Right ventricle myocardium inferior (tissue), 1 donor: ENCODE data around the gene PARP8. TPM values are rescaled to one million over a fixed set of nuclear protein-coding genes. Genes with fewer than 3 reads are reported as not detected.
"Not testable (repeated sequence)": the region's sequence is repeated elsewhere in the genome, so short reads cannot be mapped to it uniquely, and the experiment has no call there.

ENCODE experiments used
- ATAC-seq: fragments of 200-7000 bp; cut with Tn5 transposase; one replicate; pipeline ENCODE4 v1.9.1; 2020; ENCODE audit warnings: mild to moderate bottlenecking, moderate library complexity
- DNase-seq: peaks from one replicate; pipeline ENCODE4 v3.0.0; 2021; ENCODE audit errors: missing footprints
- intact Hi-C: fragments of 100-400 bp; cut with DNase I; formaldehyde crosslinking; loops from one replicate; pipeline ENCODE4 v1.11.0; 2022
- total RNA-seq: library from RNA; stranded (reverse); fragmentation: NEBNext Ultra II Directional; extraction: Animal tissue kit (Norgen Biotek cat#: 25700); gene quantifications from one replicate; pipeline ENCODE4 v1.2.1, GENCODE V29; 2021
- donor health status: DM: no; HTN: yes; CAD: no; lungs with severe emphysema.

PARP8 gene
- total RNA-seq, 1 donor from 2014 or later, result 7.7 TPM

DNA sequence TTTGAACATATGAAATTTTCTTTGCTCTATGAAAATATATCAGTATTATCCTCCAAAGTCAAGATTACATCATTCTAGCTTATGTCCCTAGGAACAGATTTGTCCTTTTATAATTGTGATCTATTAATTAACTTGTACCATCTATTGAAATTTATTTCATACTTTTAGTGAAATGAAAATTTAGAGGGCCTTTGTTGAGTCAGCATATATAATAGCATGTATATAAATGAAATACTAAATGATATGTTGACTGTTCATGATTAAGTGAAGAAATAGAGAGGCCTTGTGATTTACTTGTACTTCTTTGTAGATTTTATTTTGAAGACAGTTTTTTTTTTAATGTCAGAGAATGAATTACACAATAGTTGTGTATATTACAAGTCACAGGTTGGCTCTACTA lies 86.4 kb downstream of the PARP8 start:
- intact Hi-C loops, result no loop called here
- DNase-seq (no peak), ATAC-seq (no peak)

DNA sequence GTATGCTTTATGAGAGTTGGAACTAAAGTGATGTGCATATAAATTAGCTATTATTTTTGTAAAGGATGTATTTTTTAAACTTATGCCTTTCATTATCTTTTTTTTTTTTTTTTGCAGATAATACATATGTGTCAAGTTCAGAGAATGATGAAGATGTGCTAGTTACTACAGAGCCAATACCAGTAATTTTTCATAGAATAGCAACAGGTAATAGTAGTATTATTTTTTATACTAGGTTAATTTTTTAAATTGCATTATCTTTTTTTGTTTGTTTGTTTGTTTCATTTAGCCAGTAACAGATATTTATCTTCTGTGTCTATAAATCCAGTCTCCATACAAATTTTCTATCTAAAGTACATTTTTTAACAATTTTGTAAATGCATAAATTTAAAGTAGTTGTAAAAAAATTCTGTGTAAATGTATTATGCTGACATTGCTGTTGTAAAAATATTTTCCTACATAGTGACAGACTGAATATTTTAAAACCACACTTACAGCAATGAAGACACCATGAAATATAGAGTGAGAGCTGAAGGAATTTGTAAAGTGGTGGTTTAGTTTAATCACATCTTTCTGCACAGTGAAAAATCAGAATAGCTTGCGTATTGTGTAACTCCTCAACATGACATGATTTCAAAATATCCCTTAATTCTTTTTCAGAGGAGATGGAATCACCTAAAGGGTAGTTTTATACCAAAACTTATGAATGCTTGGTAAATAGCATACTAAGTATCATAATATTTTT lies 93.3 kb downstream of the PARP8 start:
- intact Hi-C loops, result no loop called here
- ATAC-seq (no peak), DNase-seq (no peak)

- no peak for DNase-seq
- ATAC-seq, result no peak
Observed at GRCh38 chr5:50763351-50763750, 96.9 kb downstream of the PARP8 start.

DNA sequence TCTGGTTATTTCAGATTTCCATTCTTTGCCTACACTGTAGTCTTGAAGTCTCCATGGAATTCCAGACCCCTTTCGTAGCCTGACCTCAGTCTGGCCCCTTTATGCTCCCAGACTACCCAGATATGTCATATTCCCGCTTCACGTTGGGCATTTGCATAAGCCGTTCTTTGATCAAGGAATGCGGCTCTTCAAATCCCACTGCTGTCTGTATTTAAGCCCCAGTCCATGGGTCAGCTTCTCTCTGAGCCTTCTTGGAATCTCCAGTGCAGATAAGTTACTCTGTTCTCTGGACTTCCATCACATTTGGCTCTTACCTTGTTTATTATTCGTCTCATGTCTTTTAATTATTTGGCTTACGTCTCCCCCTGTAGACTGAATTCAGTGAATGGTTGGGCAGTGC lies 97.4 kb downstream of the PARP8 start:
- intact Hi-C loops, result no loop called here
- DNase-seq (no peak), ATAC-seq (no peak)

More at GRCh38 chr5:50763351-50763750, 96.9 kb downstream of the PARP8 start:
- intact Hi-C loops, result no loop called here

- ATAC-seq (no peak), DNase-seq (no peak)
- intact Hi-C loops, result no loop called here
Observed at GRCh38 chr5:50766042-50766441, 99.6 kb downstream of the PARP8 start.

- intact Hi-C loops, result no loop called here
- ATAC-seq (no peak), DNase-seq (no peak)
Observed at GRCh38 chr5:50766462-50766861, 100.0 kb downstream of the PARP8 start.

GRCh38 chr5:50766967-50767366 lies 100.5 kb downstream of the PARP8 start:
- DNase-seq (no peak), ATAC-seq (no peak)
- intact Hi-C loops, result no loop called here

DNA sequence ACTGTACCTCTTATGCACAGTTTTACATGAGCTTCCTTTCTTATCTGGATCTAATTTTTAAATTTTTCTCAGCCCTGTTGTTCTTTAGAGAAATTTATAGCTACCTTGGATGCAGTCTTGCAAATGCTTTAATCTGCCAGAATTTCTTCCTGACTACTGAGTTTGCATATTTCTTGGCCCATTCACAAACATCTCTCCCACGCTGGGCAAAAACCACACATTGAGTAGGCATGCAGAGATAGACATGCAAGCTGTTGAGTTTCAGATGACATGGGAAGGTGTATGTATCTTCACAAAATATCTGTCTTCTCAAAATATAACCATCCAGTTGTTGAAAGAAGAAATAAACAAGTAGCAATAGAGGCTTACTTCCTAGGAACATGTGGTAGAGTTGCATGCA lies 101.2 kb downstream of the PARP8 start:
- ATAC-seq, result no peak
- intact Hi-C loops, result no loop called here
- DNase-seq, result no peak

- ATAC-seq (no peak), DNase-seq (no peak)
- intact Hi-C loops, result no loop called here
Observed at GRCh38 chr5:50768634-50769033, 102.2 kb downstream of the PARP8 start.

GRCh38 chr5:50770441-50770840 lies 104.0 kb downstream of the PARP8 start:
- intact Hi-C loops, result no loop called here
- no peak for ATAC-seq
- DNase-seq, result no peak

- intact Hi-C loops, DNase-seq, ATAC-seq: not testable (repeated sequence)
Observed at GRCh38 chr5:50774446-50775175, 108.2 kb downstream of the PARP8 start.

DNA sequence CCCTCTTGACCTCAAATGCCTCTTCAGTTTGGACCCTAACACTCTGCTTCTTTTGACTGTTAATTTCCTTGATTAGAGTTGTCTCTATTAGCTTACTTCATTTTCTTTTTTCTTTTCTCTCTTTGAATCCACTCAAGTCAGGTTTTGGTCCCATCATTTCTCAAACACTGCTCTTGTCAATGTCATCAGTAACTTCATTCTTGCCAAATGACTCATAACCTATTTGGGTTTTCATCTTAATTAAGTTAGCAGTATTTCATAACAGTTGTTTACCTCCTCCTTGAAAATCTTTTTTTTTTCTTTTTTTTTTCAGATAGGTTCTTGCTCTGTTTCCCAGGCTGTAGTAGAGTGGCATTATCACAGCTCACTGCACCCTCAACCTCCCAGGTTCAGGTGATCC lies 119.6 kb downstream of the PARP8 start:
- no peak for ATAC-seq
- intact Hi-C loops, result no loop called here
- DNase-seq, result no peak

DNA sequence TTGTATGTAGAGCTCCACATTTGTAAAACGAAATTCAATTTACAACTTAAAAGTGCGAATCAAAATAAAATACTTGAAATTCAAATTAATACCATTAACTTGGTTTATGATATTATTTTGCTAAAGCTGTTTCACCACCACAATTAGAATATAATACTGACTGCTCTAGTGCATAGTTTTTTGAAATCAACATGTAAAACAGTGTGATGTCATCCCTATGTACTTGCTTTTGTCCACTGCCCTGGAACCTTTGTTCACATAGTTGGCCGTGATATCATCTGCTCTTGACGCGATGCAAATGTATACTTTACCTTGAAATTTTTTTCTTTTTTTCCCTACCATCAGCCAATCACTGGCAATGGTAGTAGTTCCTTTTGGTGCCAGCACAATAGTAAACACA lies 125.4 kb downstream of the PARP8 start:
- ATAC-seq (no peak), DNase-seq (no peak)
- intact Hi-C loops, result no loop called here

DNA sequence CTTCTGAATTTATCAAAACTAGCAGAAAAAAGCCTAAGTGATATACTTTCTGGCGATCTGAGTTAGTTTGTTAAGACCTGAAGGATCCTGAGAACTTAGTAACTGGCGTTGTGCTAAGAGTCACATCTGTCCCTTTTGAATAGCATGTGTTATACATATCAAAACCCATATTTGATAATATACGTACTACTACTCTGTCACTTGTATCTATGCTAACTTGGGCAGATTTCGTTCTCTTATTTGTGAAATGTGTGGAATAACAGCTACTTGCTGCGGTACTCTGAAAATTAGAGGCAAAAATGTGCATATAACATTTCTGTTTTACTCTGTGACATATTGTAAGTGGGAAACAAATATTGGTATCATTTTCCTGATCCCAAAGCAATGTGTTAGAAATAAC lies 126.4 kb downstream of the PARP8 start:
- no peak for ATAC-seq
- intact Hi-C loops, result no loop called here

DNA sequence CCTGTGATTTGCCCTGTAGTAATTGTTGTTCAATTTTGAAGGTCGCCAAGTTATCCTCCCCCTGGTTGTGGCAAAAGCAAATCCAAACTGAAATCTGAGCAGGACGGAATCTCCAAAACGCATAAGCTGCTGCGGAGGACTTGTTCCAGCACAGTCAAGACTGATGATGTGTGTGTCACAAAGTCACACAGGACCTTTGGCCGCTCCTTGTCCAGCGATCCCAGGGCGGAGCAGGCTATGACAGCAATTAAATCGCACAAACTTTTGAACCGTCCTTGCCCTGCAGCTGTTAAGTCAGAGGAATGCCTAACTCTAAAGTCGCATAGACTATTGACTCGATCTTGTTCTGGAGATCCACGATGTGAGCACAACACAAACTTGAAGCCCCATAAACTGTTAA lies 128.4 kb downstream of the PARP8 start:
- DNase-seq (peak; percentile 55), ATAC-seq (no peak)
- intact Hi-C loops, result no loop called here

More for the DNA sequence above, 126.4 kb downstream of the PARP8 start:
- no peak for DNase-seq

DNA sequence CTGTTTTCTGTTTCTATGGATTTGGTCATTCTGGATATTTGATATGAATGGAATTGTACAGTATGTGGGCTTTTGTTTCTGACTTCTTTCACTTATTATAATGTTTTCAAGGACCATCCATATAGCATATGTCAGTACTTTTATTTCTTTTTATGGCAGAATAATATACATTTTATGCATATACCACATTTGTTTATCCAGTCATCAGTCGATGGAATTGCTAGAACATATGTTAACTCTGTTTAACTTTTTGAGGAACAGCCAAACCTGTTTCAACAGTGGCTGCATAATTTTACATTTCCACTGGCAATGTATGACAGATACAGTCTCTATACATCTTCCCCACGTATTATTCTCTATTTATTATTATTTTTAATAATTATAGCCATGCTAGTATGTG lies 131.6 kb downstream of the PARP8 start:
- ATAC-seq (no peak), DNase-seq (no peak)
- intact Hi-C loops, result no loop called here

DNA sequence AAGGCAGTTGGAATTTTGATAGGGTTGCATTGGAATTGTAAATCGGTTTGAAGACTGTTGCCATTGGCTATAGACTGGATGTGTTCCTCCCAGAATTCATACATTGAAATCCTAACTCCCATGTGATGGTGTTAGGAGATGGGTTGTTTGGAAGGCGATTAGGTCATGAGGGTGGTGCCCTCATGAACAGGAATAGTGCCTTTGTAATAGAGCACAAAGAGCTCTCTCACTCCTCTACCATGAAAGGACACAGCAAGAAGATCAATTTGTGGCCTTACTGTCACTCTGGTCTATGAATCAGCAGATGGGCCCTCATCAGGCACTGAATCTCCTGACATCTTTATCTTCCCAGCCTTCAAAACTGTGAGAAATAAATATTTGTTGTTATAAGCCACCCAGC lies 133.2 kb downstream of the PARP8 start:
- ATAC-seq (no peak), DNase-seq (no peak)
- intact Hi-C loops, result no loop called here

DNA sequence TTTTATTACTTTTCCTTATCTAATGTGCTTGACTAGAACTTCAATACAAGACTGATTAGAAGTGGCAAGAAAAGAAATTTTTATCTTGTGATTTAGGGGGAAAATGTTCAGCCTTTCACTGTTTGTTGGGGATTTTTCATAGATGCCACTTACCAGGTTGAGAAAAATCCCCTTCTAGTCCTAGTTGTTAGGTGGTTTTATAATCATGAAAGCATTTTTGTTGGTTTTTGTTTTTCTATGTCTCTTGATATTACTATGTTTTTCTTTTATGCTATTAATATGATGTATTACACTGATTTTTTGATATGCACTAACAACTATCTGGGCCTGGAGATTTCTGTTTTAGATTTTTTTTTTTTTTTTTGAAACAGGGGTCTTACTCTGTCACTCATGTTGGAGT lies 134.0 kb downstream of the PARP8 start:
- intact Hi-C loops, result no loop called here
- ATAC-seq (no peak), DNase-seq (no peak)

- ATAC-seq (no peak), DNase-seq (no peak)
- intact Hi-C loops, result no loop called here
Observed at GRCh38 chr5:50807661-50808060, 141.2 kb downstream of the PARP8 start.

DNA sequence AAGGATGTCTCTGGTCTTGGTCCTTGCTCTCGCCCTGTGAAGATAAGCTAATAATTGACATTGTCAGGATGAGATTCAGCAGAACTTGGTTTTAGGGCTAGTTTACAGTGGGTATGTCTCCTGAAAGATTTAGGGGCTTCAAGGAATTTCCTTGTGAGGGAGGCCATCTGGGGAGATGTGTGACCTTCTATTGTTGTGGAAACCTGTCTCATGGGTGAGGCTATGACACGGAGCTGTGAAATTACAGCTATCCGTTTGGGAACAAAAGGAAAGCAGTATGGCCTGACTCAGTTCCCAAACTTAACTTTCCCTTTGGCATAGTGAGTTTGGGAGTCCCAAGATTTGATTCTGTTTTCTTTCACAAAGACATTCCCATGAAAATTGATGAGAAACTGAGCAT lies 142.0 kb downstream of the PARP8 start:
- intact Hi-C loops, result no loop called here
- ATAC-seq, result no peak

More for the DNA sequence above, 142.0 kb downstream of the PARP8 start:
- no peak for DNase-seq
